IPS-20b (cell line): ENCODE results near the gene TRIM71.
"Not testable (repeated sequence)": the region's sequence is repeated elsewhere in the genome, so short reads cannot be mapped to it uniquely, and the experiment has no call there.

Experiments used
- H3K27ac ChIP-seq: one replicate; pipeline ENCODE4 v1.5.1; 2013; ENCODE audit warnings: low read length
- H3K27me3 ChIP-seq: 2 replicates; pipeline ENCODE4 v1.6.1; 2013; ENCODE audit warnings: mild to moderate bottlenecking, low read length, inconsistent platforms; ENCODE audit not compliant: insufficient read depth
- H3K36me3 ChIP-seq: 2 replicates; pipeline ENCODE4 v1.6.1; 2013; ENCODE audit warnings: low read depth, mild to moderate bottlenecking, inconsistent platforms, low read length, moderate library complexity; ENCODE audit not compliant: insufficient read depth
- H3K4me1 ChIP-seq: 2 replicates; pipeline ENCODE4 v1.6.1; 2013; ENCODE audit warnings: mild to moderate bottlenecking, control low read depth, inconsistent platforms, low read length, moderate library complexity; ENCODE audit not compliant: insufficient read depth
- H3K4me3 ChIP-seq: 2 replicates; pipeline ENCODE4 v1.5.1; 2013; ENCODE audit warnings: mild to moderate bottlenecking, low read length, inconsistent platforms
- H3K9ac ChIP-seq: 2 replicates; pipeline ENCODE4 v1.6.1; 2013; ENCODE audit warnings: low read depth, mild to moderate bottlenecking, inconsistent platforms, low read length, moderate library complexity
- H3K9me3 ChIP-seq: 2 replicates; pipeline ENCODE4 v1.6.1; 2013; ENCODE audit warnings: mild to moderate bottlenecking, low read depth, low read length, inconsistent platforms; ENCODE audit not compliant: insufficient read depth

TRIM71 gene

GRCh38 chr3:32930161-32930560 lies 112.4 kb downstream of the TRIM71 start:
- Histone ChIP-seq H3K27me3 (no peaks in the 10 kb centered on the region), H3K36me3 (no peaks in the 10 kb centered on the region), H3K27ac (no peak overlapping the region), H3K4me1 (no peaks in the 10 kb centered on the region), H3K9me3 (no peaks in the 10 kb centered on the region), H3K4me3 (no peak overlapping the region), H3K9ac (no peak overlapping the region)

GRCh38 chr3:32931273-32931672 lies 113.5 kb downstream of the TRIM71 start:
- not testable (repeated sequence) for H3K4me1 ChIP-seq

GRCh38 chr3:32934150-32934742 lies 116.4 kb downstream of the TRIM71 start:
- H3K27ac ChIP-seq = no peak overlapping the region

More at GRCh38 chr3:32931273-32931672, 113.5 kb downstream of the TRIM71 start:
- not testable (repeated sequence) for H3K9me3 ChIP-seq, H3K27ac ChIP-seq, H3K36me3 ChIP-seq, H3K4me3 ChIP-seq, H3K27me3 ChIP-seq, H3K9ac ChIP-seq

GRCh38 chr3:32937331-32937730 lies 119.5 kb downstream of the TRIM71 start:
- H3K9ac ChIP-seq = no peak overlapping the region

More at GRCh38 chr3:32934150-32934742, 116.4 kb downstream of the TRIM71 start:
- Histone ChIP-seq H3K4me3 (no peak overlapping the region), H3K9ac (no peak overlapping the region), H3K36me3 (no peaks in the 10 kb centered on the region), H3K4me1 (no peaks in the 10 kb centered on the region), H3K9me3 (peaks cover 3% of the 10 kb centered on the region; the same call in 1 of the 2 replicates), H3K27me3 (no peaks in the 10 kb centered on the region)

GRCh38 chr3:32939531-32940284 lies 121.9 kb downstream of the TRIM71 start:
- H3K9ac ChIP-seq, H3K36me3 ChIP-seq: not testable (repeated sequence)

More at GRCh38 chr3:32937331-32937730, 119.5 kb downstream of the TRIM71 start:
- peaks cover 3% of the 10 kb centered on the region; the same call in 1 of the 2 replicates for H3K9me3 ChIP-seq
- no peaks in the 10 kb centered on the region for H3K36me3 ChIP-seq
- no peak overlapping the region for H3K27ac ChIP-seq
- no peaks in the 10 kb centered on the region for H3K27me3 ChIP-seq
- H3K4me1 ChIP-seq = no peaks in the 10 kb centered on the region
- H3K4me3 ChIP-seq = no peak overlapping the region

GRCh38 chr3:32940726-32941125 lies 122.9 kb downstream of the TRIM71 start:
- H3K36me3 ChIP-seq = no peaks in the 10 kb centered on the region
- H3K27me3 ChIP-seq = no peaks in the 10 kb centered on the region
- peaks cover 3% of the 10 kb centered on the region; the same call in 1 of the 2 replicates for H3K9me3 ChIP-seq
- H3K4me1 ChIP-seq = no peaks in the 10 kb centered on the region
- H3K9ac ChIP-seq = no peak overlapping the region
- H3K27ac ChIP-seq = no peak overlapping the region
- no peak overlapping the region for H3K4me3 ChIP-seq

More at GRCh38 chr3:32939531-32940284, 121.9 kb downstream of the TRIM71 start:
- not testable (repeated sequence) for H3K9me3 ChIP-seq, H3K4me3 ChIP-seq, H3K27ac ChIP-seq, H3K4me1 ChIP-seq, H3K27me3 ChIP-seq

- Histone ChIP-seq H3K27ac (no peak overlapping the region), H3K9me3 (no peaks in the 10 kb centered on the region), H3K4me1 (no peaks in the 10 kb centered on the region), H3K9ac (no peak overlapping the region), H3K36me3 (no peaks in the 10 kb centered on the region), H3K27me3 (no peaks in the 10 kb centered on the region), H3K4me3 (no peak overlapping the region)
Measured at GRCh38 chr3:32945136-32945535, 127.3 kb downstream of the TRIM71 start.

GRCh38 chr3:32945598-32945997 lies 127.8 kb downstream of the TRIM71 start:
- not testable (repeated sequence) for H3K4me1 ChIP-seq, H3K27ac ChIP-seq, H3K9ac ChIP-seq, H3K36me3 ChIP-seq, H3K9me3 ChIP-seq, H3K27me3 ChIP-seq, H3K4me3 ChIP-seq

GRCh38 chr3:32946973-32947788 lies 129.4 kb downstream of the TRIM71 start:
- H3K36me3 ChIP-seq = no peaks in the 10 kb centered on the region

More at GRCh38 chr3:32946973-32947788, 129.4 kb downstream of the TRIM71 start:
- no peaks in the 10 kb centered on the region for H3K9me3 ChIP-seq
- H3K27ac ChIP-seq = no peak overlapping the region
- H3K4me3 ChIP-seq = no peak overlapping the region
- H3K4me1 ChIP-seq = no peaks in the 10 kb centered on the region
- no peaks in the 10 kb centered on the region for H3K27me3 ChIP-seq
- no peak overlapping the region for H3K9ac ChIP-seq
